Measurements from ENCODE around the gene ROCK2. TPM values are rescaled to one million over a fixed set of nuclear protein-coding genes. Genes with fewer than 3 reads are reported as not detected.

The ROCK2 gene
- total and polyA plus RNA-seq, 8 donors: 3.5 to 21.5 (median 12.1) TPM

DNA sequence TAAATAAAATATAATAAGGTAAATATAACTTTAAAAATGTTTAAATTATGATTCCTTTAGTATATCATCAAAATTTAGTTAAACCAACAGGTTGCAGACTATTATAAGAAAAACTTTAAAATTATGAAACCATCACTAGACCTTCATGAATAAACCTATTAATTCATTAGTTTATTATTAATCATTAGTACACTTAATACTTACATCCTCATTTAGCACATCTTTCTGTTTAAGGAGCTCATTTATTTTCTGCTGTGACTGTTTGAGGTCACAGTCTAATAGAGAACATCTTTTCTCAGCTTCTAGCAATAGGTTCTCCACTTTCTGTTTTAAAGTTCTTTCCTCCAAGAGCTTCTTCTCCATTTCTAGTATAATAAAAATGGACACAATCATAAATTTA lies 136.4 kb downstream of the ROCK2 start:
- intact Hi-C loops (cut with DNase I): no loop called here
- TF ChIP-seq, protein P1, sequence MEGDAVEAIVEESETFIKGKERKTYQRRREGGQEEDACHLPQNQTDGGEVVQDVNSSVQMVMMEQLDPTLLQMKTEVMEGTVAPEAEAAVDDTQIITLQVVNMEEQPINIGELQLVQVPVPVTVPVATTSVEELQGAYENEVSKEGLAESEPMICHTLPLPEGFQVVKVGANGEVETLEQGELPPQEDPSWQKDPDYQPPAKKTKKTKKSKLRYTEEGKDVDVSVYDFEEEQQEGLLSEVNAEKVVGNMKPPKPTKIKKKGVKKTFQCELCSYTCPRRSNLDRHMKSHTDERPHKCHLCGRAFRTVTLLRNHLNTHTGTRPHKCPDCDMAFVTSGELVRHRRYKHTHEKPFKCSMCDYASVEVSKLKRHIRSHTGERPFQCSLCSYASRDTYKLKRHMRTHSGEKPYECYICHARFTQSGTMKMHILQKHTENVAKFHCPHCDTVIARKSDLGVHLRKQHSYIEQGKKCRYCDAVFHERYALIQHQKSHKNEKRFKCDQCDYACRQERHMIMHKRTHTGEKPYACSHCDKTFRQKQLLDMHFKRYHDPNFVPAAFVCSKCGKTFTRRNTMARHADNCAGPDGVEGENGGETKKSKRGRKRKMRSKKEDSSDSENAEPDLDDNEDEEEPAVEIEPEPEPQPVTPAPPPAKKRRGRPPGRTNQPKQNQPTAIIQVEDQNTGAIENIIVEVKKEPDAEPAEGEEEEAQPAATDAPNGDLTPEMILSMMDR (IDR thresholded peaks at IDR 0.05): no peak
- Histone ChIP-seq H3K9me3 (no peaks in the 10 kb centered on the region), H3K4me1 (no peaks in the 10 kb centered on the region), H3K36me3 (peaks cover 0 to 6% (median 0%) of the 10 kb centered on the region in 3 donors), H3K4me3 (no peak overlapping the region), H3K27ac (no peak overlapping the region), H3K27me3 (no peaks in the 10 kb centered on the region)
- ATAC-seq (no peak), FAIRE-seq (peak; percentile 78), DNase-seq (no peak)

DNA sequence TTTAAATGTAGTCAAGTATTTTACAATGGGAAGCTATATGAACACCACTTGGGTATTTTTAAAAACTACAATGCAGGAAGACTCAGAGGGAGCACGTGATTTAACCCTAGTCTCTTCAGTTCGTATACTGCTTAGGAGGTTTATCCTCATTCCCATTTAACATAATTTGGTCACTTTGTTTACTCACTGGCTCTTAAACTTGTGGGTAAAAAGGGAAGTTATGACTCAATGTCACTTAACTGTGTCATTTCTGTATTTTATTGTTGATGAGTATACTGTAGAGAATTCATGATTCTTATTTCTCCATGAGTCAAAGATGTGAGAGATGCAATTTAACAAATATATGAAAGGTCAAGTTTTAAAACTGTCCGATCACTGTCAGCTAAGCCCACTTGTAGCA lies 141.0 kb downstream of the ROCK2 start:
- FAIRE-seq: no peak
- TF ChIP-seq, protein P1 (IDR thresholded peaks at IDR 0.05): no peak
- intact Hi-C loops (cut with DNase I): no loop called here
- Histone ChIP-seq H3K36me3 (peaks cover 0 to 20% (median 0%) of the 10 kb centered on the region in 3 donors), H3K4me1 (no peaks in the 10 kb centered on the region), H3K4me3 (no peak overlapping the region), H3K27ac (no peak overlapping the region), H3K27me3 (no peaks in the 10 kb centered on the region), H3K9me3 (no peaks in the 10 kb centered on the region)
- no peak for DNase-seq
- 79 to 83% methylated on average over 3 of the region's 3 CpGs for WGBS, 2 donors
- peak in 2 of 4 donors; percentile 33 to 38 for ATAC-seq

DNA sequence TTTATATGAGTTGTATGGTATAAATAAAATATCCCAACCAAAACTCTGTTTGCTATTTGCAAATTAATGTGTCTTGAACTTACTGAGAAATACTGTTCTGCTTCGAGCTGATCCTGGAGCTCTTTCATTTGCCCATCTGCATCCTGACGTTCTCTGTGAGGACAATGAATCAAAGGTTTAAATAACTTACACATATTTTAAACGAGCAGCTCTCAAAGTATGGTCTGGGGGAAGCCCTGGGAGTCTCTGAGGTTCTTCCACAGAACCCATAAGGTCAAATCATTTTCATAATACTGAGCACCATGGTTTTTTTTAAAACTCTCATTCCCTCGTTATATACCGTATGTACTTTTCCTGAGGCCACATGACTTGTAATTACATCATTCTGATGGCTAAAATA lies 142.5 kb downstream of the ROCK2 start:
- intact Hi-C loops (cut with DNase I): no loop called here
- Histone ChIP-seq H3K27me3 (no peaks in the 10 kb centered on the region), H3K36me3 (peaks cover 0 to 26% (median 0%) of the 10 kb centered on the region in 3 donors), H3K4me3 (no peak overlapping the region), H3K27ac (no peak overlapping the region), H3K4me1 (no peaks in the 10 kb centered on the region), H3K9me3 (no peaks in the 10 kb centered on the region)
- FAIRE-seq: no peak
- no peak for DNase-seq
- WGBS, 2 donors: 85 to 87% methylated on average over 5 of the region's 5 CpGs
- TF ChIP-seq, protein P1 (IDR thresholded peaks at IDR 0.05): no peak
- ATAC-seq: no peak

DNA sequence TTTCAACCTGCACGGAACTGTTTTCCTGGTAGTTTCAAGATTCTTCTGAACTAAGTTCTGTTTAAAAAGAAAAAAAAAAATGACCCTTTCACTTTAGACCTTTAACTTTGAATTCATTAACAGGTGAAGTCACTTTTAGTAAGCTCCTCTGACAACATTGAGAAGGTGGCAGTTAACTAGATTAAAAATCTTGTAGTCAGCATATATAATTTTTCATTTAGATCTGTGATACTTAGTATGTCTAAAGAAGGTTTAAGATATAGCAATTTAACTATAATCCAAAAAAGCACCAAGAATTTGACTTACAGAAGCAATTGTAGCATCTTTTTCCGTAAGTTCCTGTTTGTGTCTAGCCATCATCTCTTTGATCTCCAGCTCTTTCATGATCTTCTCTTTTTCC lies 143.8 kb downstream of the ROCK2 start:
- Histone ChIP-seq H3K36me3 (peaks cover 0 to 39% (median 0%) of the 10 kb centered on the region in 3 donors), H3K27me3 (no peaks in the 10 kb centered on the region), H3K27ac (no peak overlapping the region), H3K4me3 (no peak overlapping the region), H3K9me3 (no peaks in the 10 kb centered on the region), H3K4me1 (no peaks in the 10 kb centered on the region)
- no peak for ATAC-seq
- intact Hi-C loops (cut with DNase I): no loop called here
- FAIRE-seq: no peak
- TF ChIP-seq, protein P1 (IDR thresholded peaks at IDR 0.05): no peak
- 96% methylated on average over 2 of the region's 2 CpGs for WGBS, 2 donors
- no peak for DNase-seq

DNA sequence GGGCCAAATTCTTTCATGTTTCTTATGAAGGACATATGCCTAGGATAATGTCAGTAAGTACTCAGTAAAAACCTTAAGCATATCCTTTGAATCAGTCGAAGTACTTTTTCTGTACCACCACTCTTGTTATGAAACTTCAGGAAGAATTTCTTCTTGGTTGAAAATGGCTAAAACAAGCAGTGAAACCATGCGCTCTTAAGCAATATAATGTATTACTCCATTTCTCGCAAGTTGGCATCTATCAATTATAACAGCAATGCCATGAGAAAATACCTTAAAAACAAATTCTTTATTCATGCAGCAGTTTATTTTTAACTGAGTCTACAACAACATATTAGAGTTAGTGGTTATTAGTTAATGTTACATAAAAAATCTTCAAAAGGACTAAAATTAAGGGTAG lies 148.2 kb downstream of the ROCK2 start:
- Histone ChIP-seq H3K4me1 (no peaks in the 10 kb centered on the region), H3K27me3 (no peaks in the 10 kb centered on the region), H3K9me3 (no peaks in the 10 kb centered on the region), H3K4me3 (no peak overlapping the region), H3K27ac (no peak overlapping the region), H3K36me3 (peaks cover 0 to 56% (median 0%) of the 10 kb centered on the region in 3 donors)
- DNase-seq: no peak
- ATAC-seq: no peak
- WGBS, 2 donors: 85 to 92% methylated on average over 3 of the region's 3 CpGs
- intact Hi-C loops (cut with DNase I): no loop called here
- no peak for FAIRE-seq
- TF ChIP-seq, protein P1 (IDR thresholded peaks at IDR 0.05): no peak
